ENCODE data around the gene ERRFI1.
A peak's percentile ranks its signal among the peaks of the same experiment; 100 is the strongest.

ERRFI1 gene

GRCh38 chr1:8004113-8004802, 21.9 kb downstream of the ERRFI1 start:
- no peak for DNase-seq (ENCODE audit: low read depth in 2 of 2)

GRCh38 chr1:8003438-8004112, 22.5 kb downstream of the ERRFI1 start:
- no peak for DNase-seq (ENCODE audit: low read depth in 2 of 2)

GRCh38 chr1:8002921-8003320, 23.2 kb downstream of the ERRFI1 start:
- no peak for DNase-seq (ENCODE audit: low read depth in 2 of 2)

GRCh38 chr1:8002329-8002910, 23.7 kb downstream of the ERRFI1 start:
- no peak for DNase-seq (ENCODE audit: low read depth in 2 of 2)

GRCh38 chr1:7995437-7995836, 30.7 kb downstream of the ERRFI1 start:
- no peak for DNase-seq (ENCODE audit: low read depth in 2 of 2)

DNA sequence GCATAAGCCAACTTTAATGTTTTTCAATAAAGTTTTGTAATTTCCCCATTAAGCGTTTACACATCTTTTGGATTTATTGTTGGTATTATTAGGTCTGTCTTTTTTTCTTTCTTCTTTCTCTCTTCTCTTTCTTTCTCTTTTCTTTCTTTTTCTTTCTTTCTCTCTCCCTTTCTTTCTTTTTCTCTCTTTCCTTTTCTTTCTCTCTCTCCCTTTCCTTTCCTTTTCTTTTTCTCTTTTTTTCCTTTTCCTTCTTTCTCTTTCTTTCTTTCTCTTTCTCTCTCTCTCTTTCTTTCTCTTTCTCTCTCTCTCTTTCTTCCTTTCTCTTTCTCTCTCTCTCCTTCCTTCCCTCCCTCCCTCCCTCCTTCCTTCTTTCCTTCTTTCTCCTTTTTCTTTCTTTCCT, 31.3 kb downstream of the ERRFI1 start:
- DNase-seq (ENCODE audit: low read depth in 2 of 2) = no peak

DNA sequence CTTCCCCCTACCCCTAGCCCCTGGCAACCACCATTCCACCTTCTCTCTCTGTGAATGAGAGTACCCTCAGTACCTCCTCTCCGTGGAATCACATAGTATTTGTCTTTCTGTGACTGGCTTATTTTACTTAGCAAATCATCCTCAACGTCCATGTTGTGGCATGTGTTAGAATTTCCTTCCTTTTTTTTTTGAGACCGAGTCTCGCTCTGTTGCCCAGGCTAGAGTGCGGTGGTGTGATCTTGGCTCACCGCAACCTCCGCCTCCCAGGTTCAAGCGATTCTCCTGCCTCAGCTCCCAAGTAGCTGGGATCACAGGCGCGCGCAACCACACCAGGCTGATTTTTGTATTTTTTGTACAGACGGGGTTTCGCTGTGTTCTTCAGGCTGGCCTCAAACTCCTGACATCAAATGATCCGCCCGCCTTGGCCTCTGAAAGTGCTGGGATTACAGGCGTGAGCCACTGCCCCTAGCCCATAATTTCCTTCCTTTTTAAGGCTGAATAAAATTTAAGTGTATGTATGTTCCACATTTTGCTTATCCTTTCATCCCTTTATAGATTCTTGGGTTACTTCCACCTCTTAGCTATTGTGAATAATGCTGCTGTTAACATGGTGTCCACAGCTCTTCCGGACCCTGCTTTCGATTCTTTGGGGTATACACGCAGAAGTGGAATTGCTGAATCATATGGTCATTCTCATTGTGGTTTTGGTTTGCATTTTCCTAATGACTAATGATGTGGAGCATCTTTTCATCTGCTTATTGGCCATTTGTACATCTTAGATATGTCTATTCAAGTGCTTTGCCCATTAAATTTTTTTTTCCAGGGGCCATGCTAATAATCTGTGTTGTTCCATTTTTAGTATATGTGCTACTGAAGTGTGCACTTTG, 32.3 kb downstream of the ERRFI1 start:
- peak; percentile 62 to 65 for DNase-seq (ENCODE audit: low read depth in 2 of 2)

GRCh38 chr1:7992885-7993284, 33.2 kb downstream of the ERRFI1 start:
- DNase-seq (ENCODE audit: low read depth in 2 of 2) = no peak

DNA sequence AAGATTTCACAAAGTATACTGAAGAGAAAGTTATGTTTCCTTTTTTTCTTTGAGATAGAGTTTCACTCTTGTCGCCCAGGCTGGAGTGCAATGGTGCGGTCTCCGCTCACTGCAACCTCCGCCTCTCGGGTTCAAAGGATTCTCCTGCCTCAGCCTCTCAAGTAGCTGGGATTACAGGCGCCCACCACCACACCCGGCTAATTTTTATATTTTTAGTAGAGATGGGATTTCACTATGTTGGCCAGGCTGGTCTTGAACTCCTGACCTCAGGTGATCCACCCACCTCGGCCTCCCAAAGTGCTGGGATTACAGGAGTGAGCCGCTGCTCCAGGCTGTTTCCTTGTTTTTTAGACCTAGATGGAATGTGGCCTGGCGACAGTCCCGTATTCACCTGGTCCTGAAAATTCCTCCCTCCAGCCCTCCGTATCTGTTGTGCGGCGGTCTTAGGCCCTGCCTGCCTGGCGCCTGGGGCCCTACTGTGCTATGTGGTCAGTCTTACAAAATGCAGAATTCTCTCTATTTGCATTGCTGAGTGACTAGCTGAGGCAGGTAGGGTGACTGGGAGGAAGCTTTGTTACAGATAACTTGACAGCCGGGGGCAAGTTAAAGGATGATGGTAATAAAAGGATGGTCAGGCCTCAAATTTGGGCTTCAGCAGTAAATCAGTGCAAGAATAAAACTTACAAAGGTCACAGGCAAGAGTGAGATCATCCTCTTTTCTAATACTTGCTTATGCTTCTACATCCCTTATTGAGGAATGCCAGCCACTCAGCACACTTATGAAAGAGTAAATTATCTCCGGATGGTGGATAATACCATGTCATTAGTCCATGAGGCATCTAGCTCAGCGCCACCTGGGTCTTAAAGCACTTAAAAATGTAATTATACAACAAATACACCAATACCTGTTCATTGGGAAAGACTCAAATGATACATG, 34.3 kb downstream of the ERRFI1 start:
- DNase-seq (ENCODE audit: low read depth in 2 of 2) = no peak

GRCh38 chr1:7989762-7990428, 36.2 kb downstream of the ERRFI1 start:
- DNase-seq (ENCODE audit: low read depth in 2 of 2) = no peak

DNA sequence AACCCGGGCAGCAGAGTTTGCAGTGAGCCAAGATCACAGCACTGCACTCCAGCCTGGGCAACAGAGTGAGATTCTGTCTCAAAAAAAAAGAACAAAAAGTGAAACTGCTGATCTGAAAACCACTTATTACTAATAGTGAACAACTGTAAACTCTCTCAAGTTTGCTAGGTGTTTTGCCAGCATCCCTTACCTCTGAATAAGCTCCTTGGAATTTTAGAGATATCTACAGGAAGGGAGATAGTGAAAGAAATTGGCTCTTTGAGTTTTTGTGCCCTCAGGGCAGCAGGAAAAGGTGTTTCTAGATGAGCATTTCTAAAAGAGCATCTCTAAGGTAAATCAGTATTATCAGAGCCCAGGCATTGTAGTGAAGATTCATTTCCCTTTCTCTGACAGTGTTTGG, 37.5 kb downstream of the ERRFI1 start:
- no peak for DNase-seq (ENCODE audit: low read depth in 2 of 2)

DNA sequence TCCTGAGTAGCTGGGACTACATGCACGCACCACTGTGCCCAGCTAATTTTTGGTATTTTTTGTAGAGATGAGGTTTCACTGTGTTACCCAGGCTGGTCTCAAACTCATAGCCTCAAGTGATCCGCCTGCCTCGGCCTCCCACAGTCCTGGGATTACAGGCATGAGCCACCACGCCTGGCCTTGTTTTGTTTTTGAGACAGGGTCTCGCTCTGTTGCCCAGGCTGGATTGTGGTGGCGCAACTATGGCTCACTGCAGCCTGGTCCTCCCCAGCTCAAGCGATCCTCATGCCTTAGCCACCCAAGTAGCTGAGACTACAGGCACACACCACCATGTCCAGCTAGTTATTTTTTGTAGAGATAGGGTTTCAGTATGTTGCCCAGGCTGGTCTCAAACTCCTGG, 38.6 kb downstream of the ERRFI1 start:
- no peak for DNase-seq (ENCODE audit: low read depth in 2 of 2)

DNA sequence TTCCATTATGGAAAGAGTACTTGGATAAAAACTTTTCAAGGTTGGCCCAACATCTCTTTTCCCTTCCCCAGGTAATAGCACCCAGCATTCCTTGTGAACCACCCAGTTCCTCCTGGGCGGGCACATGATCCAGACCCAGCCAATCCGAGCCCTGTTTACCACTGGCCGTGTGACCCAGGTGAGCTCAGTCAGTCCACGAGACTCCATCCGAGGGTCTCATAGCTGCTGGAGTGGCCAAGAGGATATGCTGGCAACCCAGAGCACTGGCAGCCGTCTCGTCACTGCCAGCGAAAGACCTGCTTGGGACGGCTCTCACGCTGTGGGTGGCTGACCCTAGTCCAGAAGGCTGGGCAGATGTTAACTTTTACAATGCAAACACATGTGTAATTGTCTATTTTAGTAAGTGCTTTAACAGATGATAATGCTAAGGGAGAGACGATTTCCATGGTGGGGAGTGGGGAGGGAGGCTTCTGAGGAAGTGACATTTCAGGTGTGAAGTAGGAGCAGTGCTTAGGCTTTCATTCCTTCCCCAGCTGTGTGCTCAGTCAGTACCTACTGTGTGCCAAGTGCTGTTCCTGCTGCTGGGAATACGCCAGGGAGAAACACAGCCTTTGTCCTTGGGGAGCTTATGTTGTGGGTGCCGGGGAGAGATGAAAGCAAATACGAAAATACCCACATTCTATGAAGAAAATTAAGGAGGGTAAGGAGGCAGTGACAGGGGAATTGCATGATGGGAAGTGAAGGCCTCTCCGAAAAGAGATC, 40.1 kb downstream of the ERRFI1 start:
- DNase-seq (ENCODE audit: low read depth in 2 of 2) = no peak

GRCh38 chr1:7984811-7985210, 41.3 kb downstream of the ERRFI1 start:
- DNase-seq (ENCODE audit: low read depth in 2 of 2) = no peak

GRCh38 chr1:7983086-7983778, 42.9 kb downstream of the ERRFI1 start:
- no peak for DNase-seq (ENCODE audit: low read depth in 2 of 2)

DNA sequence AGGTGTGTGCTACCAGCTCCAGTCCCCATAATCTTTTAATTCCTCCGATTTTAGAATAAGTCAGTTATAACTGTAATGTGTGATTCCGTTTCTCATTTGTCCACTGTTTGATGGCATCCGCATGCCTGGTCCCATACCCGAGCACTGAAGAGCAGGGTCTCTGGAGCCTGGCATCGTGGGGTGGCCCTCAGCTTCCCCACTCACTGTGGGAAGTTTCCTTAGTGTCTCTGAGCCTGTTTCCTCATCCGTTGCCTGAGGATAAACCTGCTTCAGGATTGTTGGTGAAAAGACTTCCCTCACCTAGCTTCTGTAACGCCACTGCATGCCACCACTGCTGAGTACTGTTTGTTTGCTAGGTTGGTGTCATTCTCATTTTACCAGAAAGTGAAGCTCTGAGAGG, 45.1 kb downstream of the ERRFI1 start:
- no peak for DNase-seq (ENCODE audit: low read depth in 2 of 2)

DNA sequence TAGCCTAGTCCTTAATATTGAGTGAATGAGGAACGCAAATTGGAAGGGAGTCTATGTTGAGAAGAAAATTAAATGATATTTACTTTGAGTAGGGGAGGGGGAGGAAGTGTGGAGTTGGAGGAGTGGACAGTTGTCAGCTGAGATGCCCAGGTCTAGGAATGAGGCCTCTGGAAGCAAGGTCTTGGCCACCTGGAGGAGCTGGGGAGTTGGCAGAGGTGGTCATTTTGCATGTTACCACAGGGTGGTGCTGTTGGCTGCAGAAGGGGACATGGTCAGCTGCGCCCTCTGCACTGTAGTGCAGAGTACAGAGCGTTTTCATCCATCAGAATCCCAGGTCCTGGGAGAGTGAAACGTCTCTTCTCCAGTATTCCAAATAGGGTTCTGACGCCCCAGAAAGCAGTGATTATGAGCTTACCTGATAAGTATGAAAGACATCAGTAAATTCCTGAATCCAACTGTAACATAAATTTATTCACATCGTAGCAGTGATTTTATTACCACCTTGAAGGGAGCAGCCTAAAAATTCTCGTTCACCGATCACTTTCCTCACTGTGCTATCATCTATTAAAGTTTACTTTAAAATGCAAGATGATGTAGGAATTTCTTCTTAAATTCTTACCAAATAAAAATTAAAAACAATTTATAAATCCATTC, 50.8 kb downstream of the ERRFI1 start:
- no peak for DNase-seq (ENCODE audit: low read depth in 2 of 2)

GRCh38 chr1:7973086-7973485, 53.0 kb downstream of the ERRFI1 start:
- no peak for DNase-seq (ENCODE audit: low read depth in 2 of 2)

- no peak for DNase-seq (ENCODE audit: low read depth in 2 of 2)
Observed at GRCh38 chr1:7972285-7972684, 53.8 kb downstream of the ERRFI1 start.

All from fibroblast of skin of left biceps (primary cell).